OCI-LY7 (cell line): ENCODE data around the gene TNS3.

Source experiments
- CTCF ChIP-seq: fragments of 200-600 bp; sonication (generic); conservative IDR thresholded peaks from 2 replicates; pipeline ENCODE4 v1.5.1; 2014; ENCODE audit warnings: mild to moderate bottlenecking, antibody characterized with exemption, low read length, moderate library complexity, mixed read lengths
- EZH2phosphoT487 ChIP-seq: fragments of 200-600 bp; sonication (generic); IDR thresholded peaks from 2 replicates; pipeline ENCODE4 v1.6.1; 2018; ENCODE audit warnings: low read depth, borderline replicate concordance, mild to moderate bottlenecking, mixed run types, antibody characterized with exemption, low read length, moderate library complexity, mixed read lengths

- TF ChIP-seq CTCF (no peak), EZH2phosphoT487 (no peak)
Observed at GRCh38 chr7:47461746-47462145, 120.2 kb downstream of the TNS3 start.
